ENCODE measurements around the gene CAVIN2.

Gene CAVIN2, protein sequence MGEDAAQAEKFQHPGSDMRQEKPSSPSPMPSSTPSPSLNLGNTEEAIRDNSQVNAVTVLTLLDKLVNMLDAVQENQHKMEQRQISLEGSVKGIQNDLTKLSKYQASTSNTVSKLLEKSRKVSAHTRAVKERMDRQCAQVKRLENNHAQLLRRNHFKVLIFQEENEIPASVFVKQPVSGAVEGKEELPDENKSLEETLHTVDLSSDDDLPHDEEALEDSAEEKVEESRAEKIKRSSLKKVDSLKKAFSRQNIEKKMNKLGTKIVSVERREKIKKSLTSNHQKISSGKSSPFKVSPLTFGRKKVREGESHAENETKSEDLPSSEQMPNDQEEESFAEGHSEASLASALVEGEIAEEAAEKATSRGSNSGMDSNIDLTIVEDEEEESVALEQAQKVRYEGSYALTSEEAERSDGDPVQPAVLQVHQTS

DNA sequence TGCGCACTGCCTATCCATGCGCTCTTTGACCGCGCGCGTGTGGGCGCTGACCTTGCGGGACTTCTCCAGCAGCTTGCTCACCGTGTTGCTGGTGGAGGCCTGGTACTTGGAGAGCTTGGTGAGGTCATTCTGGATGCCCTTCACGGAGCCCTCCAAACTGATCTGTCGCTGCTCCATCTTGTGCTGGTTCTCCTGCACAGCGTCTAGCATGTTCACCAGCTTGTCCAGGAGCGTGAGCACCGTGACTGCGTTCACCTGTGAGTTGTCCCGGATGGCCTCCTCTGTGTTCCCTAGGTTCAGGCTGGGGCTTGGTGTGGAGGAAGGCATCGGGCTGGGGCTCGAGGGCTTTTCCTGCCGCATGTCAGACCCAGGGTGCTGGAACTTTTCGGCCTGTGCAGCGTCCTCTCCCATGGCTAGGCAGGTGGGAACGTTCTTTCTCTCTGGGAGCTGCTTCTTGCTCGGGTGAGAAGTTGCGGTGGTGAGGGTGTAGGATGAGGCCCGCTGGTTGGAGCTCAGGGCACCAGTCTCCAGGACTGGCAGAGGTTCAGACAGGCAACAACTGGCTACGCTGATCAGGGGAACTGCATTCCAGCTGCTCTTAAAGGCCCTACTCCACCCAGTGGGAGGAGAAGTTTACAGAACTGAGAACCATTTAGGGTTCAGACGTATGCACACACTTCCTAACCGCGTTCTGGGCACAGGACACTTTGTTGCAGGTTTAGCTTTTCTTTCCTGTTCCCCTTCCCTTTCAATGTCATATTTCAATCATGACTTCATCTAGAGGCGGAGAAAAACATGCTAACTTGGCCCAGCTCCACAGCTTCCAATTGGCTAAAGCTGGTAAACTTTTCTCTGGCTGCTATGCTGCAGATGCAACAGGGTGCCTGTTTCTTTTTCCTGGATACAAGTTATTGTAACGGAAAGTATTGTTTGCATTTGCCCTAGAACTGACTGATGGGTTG, at the start of gene CAVIN2:
Gene CAVIN2, minus strand, starts transcription at position 574 of the 962 bp plus-strand sequence. Its CDS starts 163 bp downstream, at position 411.
- no peak for DNase-seq

DNA sequence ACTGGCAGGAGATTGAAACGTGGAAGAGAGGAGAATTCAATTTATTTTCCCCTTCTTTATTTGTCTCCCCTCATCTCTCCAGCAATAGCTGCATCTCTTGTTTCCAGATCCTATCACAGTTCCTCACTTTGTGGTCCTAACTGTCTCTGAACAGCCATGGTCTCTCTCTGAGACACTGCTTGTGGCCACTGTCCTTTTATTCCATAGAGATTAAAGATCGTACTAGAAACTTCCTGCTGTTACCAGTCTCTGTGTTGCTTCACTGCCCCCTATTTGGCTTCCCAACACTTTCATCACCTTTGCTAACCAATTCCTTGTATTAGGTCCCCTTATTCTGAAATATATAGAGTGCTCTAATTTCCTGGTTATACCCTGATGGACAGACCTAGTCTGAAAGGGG, 48.9 kb upstream of the CAVIN2 start:
- DNase-seq: no peak

DNA sequence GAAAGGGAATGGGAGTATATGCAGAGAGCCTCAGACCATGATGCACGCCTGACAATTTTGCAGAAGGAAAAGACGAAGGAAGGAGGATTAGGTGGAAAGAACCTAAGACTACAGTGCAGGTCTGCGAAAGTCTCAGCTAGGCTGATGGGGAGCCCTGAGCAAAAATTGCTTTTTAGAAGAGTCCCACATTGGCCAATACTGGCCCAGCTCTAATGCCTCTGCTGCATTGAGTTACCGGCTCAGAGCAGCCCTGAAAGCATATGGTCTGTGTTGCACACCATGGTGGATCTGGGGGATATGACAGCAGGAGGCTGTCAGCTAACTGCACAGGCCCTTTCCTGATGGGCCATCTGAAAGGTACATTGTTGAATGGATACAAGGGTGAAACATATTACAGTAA, 48.3 kb upstream of the CAVIN2 start:
- no peak for DNase-seq

DNA sequence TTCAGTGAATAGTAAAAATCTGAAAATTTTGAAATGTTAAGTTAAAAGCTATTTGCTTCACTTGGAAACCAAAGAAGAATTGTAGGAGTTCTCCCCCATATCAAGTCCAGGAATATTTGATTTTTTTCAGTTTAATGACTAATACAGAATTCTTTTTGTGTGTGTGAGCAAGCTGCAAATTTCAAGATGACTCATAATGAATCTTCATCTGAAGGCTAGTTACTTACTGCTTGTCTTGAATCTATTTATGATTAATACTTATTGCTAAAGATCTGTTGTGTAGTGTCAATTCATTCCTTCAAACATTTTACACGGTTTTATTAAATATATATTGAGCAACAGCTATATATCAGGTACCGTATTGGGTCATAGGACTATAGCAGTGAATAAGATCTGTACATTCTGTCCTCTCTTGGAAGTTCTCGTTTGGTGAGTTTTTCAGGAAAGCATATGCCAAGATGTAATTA, 47.8 kb upstream of the CAVIN2 start:
- no peak for DNase-seq

DNA sequence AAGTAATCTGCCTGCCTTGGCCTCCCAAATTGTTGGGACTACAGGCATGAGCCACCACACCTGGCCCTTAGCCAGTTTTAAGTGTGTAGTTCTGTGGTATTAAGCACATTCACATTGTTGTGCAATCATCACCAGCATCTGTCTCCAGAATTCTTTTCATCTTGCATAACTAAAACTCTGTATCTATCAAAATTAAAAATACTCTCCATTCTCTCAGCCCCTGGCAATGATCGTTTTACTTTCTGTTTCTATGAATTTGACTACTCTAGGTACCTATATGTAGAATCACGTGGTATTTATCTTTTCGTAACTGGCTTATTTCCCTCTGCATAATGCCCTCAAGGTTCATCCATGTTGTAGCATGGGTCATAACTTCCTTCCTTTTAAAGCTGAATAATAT, 45.5 kb upstream of the CAVIN2 start:
- DNase-seq: no peak

GRCh38 chr2:191891656-191892055, 44.8 kb upstream of the CAVIN2 start:
- no peak for DNase-seq

DNA sequence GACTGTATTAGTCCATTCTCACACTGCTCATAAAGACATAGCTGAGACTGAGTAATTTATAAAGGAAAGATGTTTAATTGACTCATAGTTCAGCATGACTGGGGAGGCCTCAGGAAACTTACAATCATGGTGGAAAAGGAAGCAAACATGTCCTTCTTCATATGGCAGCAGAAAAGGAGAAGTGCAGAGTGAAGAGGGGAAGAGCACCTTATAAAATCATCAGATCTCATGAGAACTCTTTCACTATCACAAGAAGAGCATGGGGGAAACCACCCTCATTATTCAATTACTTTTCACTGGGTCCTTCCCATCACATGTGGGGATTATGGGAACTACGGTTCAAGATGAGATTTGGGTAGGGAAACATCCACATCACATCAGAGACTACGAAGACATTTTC, 43.0 kb upstream of the CAVIN2 start:
- no peak for DNase-seq

DNA sequence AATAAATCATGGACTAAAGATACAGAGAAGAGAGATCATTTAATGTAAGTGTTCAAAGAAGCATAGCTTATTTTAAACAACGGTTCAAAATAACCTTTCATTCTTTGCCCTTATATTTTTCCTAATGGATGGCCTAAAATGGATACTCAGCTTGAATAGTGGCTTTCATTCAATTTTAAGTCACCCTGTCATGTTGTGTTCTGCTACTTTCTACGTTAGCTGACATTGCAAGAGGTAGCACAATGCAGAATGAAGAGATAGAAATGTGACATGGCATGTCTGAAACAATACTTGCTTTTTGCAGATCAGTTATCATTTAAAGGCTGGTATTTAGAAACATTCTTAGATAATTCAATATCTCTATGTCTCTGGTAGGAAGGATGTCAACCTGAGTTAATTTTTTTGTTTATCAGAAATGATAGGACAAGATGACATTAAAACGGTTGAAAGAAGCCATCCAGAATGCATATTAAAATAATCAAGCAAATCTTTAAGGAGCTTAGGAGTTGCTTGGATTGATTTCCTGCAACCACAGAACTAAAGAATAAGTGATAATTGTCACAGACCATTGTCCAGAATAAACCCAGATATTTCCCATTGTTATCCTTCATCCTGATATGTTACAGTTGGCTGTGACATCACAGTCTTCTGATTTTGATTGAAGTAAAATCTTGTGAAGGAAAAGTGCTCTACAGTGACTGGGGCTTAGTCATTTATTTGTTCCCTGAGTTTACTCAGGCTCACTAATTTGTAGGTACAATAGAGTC, 41.7 kb upstream of the CAVIN2 start:
- no peak for DNase-seq

DNA sequence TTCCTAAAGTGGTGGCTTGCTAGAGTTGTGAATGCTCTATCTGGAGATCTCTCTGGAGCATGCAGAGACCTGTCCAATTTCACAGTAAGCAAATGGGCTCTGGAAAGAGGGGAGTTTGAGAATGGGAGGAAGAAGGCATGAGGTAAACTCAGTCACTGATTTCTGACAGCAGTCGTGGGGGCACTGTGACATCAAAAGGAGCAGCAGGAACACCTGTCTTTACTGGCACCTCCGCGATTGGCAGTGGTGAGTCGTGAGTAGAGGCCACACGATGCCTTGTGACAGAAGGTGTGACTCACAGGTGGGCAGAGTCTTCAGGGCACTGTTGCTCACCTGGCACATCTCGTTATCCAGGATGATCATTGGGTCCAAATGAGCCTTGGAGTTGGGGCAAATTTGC, 38.8 kb upstream of the CAVIN2 start:
- no peak for DNase-seq

GRCh38 chr2:191885098-191885497, 38.2 kb upstream of the CAVIN2 start:
- no peak for DNase-seq

GRCh38 chr2:191881982-191882816, 35.3 kb upstream of the CAVIN2 start:
- no peak for DNase-seq

DNA sequence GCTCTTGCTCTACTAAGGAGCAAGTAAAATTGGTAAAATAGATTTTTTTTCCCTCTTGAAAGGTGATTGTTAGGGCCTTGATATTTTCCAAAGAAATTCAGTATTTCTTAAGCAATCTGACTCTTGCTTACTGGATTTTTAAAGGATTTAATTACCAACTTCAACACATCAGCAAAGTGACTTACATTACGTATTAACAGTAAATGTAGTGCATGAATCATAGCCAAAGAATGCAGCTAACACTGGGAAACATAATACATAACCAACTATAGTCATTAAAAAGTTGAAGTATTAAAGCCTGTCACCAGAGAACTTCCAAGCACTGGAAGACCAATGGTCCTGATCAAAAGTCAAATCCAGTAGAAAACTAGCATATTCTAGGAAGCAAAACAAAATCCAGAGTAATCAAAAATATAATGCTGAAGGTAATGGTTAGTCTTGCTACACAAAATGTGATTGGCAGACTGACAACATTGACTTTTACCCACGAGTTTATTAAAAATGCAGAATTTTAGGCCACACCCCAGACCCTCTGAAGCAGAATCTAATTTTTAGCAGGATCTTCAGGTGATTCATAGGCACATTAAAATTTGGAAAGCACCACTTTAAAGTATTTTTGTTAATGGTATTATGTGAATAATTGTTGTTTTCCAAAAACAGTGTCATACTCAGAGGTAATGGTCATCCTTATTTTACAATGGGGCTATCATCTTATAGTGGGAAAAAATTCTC, 31.8 kb upstream of the CAVIN2 start:
- no peak for DNase-seq

GRCh38 chr2:191877875-191878274, 31.0 kb upstream of the CAVIN2 start:
- DNase-seq: no peak

DNA sequence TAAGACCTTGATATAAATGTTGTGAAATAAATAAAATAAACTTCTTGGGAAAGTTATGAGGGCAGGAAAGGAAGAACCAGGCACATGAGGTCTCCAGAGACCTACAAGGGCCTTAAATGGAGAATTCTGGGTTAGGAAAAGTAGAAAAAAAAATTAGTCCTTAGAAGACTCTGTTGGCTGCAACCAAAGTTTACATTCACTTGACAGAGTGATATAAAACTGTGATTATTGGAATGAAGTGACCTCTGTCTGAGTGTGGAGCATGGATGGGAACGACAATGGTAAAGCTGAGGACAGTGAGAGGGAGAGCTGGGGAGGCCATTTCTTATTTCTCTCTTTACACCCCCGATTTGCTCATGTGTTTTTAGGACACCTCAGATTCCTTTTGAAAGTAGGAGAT, 29.0 kb upstream of the CAVIN2 start:
- no peak for DNase-seq

DNA sequence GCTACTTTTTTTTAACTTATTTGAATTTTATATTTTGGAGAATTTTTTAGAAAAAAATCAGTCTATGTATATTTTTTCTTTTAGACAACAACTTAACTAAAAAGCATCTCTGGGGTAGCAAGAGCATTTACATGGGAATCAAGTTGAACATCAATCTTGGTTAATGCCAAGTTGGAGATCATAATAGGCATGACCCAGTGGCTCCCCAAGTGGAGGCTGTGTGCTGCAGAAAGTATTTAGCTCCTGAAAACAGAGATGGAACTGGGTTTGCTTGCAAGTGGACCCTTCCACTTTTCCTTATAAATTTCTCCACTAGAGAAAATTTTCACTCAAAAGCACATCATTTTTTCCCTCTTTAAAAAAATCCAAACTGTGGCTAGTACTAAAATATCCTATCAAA, 23.9 kb upstream of the CAVIN2 start:
- no peak for DNase-seq

GRCh38 chr2:191869781-191870180, 22.9 kb upstream of the CAVIN2 start:
- DNase-seq: no peak

GRCh38 chr2:191869178-191869577, 22.3 kb upstream of the CAVIN2 start:
- peak; percentile 6 for DNase-seq

GRCh38 chr2:191867507-191867847, 20.6 kb upstream of the CAVIN2 start:
- no peak for DNase-seq

DNA sequence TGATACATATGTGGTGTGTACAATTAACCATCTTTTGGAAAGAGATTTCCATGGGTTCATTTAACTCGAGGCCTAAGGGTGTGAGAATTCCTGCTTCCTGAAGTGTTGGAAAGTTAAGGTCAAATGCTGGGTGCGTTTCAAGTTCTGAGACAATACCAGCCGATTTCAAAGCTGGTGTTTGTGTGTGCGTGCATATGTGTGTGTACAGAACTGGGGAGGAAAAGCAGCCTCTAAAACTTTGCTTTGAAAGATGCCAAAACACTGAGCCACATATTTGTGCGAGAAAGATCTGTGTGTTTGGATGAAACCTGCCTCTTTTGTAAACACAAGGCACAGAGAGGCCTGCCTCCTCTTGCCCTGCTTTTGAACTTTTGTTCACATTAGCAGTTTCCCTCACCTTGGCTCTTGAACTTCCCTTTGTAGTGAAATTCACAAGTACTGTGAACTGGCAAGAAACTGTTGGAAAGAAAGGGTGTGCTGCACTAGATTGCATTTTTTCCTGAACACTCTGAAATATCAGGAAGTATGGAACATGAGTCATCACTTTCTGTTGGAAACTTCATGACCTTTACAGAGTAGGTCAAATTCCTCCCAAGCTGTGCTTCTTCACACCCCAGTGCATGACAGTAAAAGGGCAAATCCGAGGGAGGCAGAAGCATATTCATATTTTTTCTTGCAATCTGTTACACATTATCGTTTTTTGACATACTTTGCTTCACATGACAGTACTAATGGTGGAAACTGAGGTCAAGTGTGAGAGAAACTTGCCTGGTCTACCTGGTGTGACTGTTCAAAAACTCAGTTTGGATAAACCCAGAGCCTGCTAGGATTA, 20.0 kb upstream of the CAVIN2 start:
- no peak for DNase-seq

GRCh38 chr2:191866195-191866594, 19.3 kb upstream of the CAVIN2 start:
- no peak for DNase-seq

Data from NCI-H1092 (cell line).